OCI-LY3 (cell line): ENCODE measurements around the gene CLPSL2.

ENCODE experiments used
- H2AFZ ChIP-seq: fragments of 200-600, 300-600 bp; shearing (Covaris generic); 2 replicates; pipeline ENCODE4 v1.6.0; 2014; ENCODE audit warnings: antibody characterized with exemption, low read depth, low read length
- H3K27ac ChIP-seq: fragments of 200-600, 300-600 bp; sonication (generic); 2 replicates; pipeline ENCODE4 v1.5.1; 2014; ENCODE audit warnings: mild to moderate bottlenecking, low read length, moderate library complexity, mixed read lengths
- H3K27me3 ChIP-seq: fragments of 200-600, 300-600 bp; sonication (generic); 2 replicates; pipeline ENCODE4 v1.6.1; 2014; ENCODE audit warnings: low read depth, low read length, mixed read lengths
- H3K36me3 ChIP-seq: fragments of 200-600, 300-600 bp; sonication (generic); replicated peaks from 2 replicates; pipeline ENCODE3; 2014; ENCODE audit warnings: low read depth, low read length, mixed read lengths
- H3K4me1 ChIP-seq: fragments of 300-600, 200-600 bp; sonication (generic); 2 replicates; pipeline ENCODE4 v1.6.1; 2014; ENCODE audit warnings: low read length, mixed read lengths
- H3K4me2 ChIP-seq: fragments of 200-600, 300-600 bp; sonication (generic); 2 replicates; pipeline ENCODE4 v1.6.1; 2014; ENCODE audit warnings: low read length, mixed read lengths
- H3K4me3 ChIP-seq: fragments of 300-600, 200-600 bp; sonication (generic); 2 replicates; pipeline ENCODE4 v1.5.1; 2014; ENCODE audit warnings: antibody characterized with exemption, mild to moderate bottlenecking, low read length, moderate library complexity
- H3K79me2 ChIP-seq: fragments of 300-600, 200-600 bp; shearing (Covaris generic); 2 replicates; pipeline ENCODE4 v1.6.1; 2014; ENCODE audit warnings: mild to moderate bottlenecking, low read length, mixed read lengths
- H3K9ac ChIP-seq: fragments of 300-600, 200-600 bp; shearing (Covaris generic); 2 replicates; pipeline ENCODE4 v1.6.0; 2014; ENCODE audit warnings: mild to moderate bottlenecking, low read length, moderate library complexity
- H3K9me3 ChIP-seq: fragments of 200-600, 300-600 bp; shearing (Covaris generic); 2 replicates; pipeline ENCODE4 v1.6.1; 2014; ENCODE audit warnings: low read length, mixed read lengths; ENCODE audit not compliant: insufficient read depth
- H4K20me1 ChIP-seq: fragments of 200-600, 300-600 bp; sonication (generic); 2 replicates; pipeline ENCODE4 v1.6.1; 2016; ENCODE audit warnings: low read length, mixed read lengths; ENCODE audit not compliant: insufficient read depth
- CTCF ChIP-seq: fragments of 200-600, 300-600 bp; sonication (generic); IDR thresholded peaks from 2 replicates; pipeline ENCODE4 v1.5.1; 2014; ENCODE audit warnings: antibody characterized with exemption, low read length, low read depth
- EZH2phosphoT487 ChIP-seq: fragments of 200-600 bp; shearing (Covaris generic); IDR thresholded peaks from 2 replicates; pipeline ENCODE4 v1.6.1; 2018; ENCODE audit warnings: antibody characterized with exemption, mixed run types, low read depth

Gene CLPSL2

GRCh38 chr6:35798706-35799105 is 22.3 kb downstream of the CLPSL2 start:
- Histone ChIP-seq H3K27ac (no peak overlapping the region), H3K79me2 (no peaks in the 10 kb centered on the region), H3K4me3 (no peak overlapping the region), H4K20me1 (no peaks in the 10 kb centered on the region), H3K4me1 (no peaks in the 10 kb centered on the region), H3K27me3 (no peaks in the 10 kb centered on the region), H3K36me3 (no peaks in the 10 kb centered on the region), H3K9me3 (no peaks in the 10 kb centered on the region), H3K9ac (no peak overlapping the region), H2AFZ (no peak overlapping the region), H3K4me2 (no peak overlapping the region)
- TF ChIP-seq CTCF: no peak
- no peak for TF ChIP-seq EZH2phosphoT487

DNA sequence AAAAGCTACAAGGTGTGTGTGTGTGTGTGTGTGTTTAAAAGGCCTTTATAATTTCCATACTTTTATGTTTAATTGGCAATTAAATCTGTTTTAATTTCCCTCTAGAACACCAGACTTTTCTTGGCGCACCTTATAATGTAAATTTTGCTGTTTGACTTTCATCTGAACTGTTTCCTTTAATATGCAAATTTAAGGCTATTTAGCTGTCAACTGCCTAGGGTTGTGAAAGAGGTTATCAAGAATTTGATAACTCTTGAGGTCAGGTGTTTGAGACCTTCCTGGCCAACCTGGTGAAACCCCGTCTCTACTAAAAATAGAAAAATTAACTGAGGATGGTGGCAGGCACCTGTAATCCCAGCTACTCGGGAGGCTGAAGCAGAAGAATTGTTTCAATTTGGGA is 24.8 kb downstream of the CLPSL2 start:
- no peak overlapping the region for H3K4me3 ChIP-seq
- no peak for TF ChIP-seq CTCF
- TF ChIP-seq EZH2phosphoT487: no peak
- no peaks in the 10 kb centered on the region for H3K27me3 ChIP-seq
- H3K27ac ChIP-seq: no peak overlapping the region
- no peaks in the 10 kb centered on the region for H3K36me3 ChIP-seq
- H3K9me3 ChIP-seq: no peaks in the 10 kb centered on the region
- H3K9ac ChIP-seq: no peak overlapping the region
- H3K79me2 ChIP-seq: no peaks in the 10 kb centered on the region
- no peak overlapping the region for H2AFZ ChIP-seq
- no peaks in the 10 kb centered on the region for H4K20me1 ChIP-seq
- no peaks in the 10 kb centered on the region for H3K4me1 ChIP-seq
- H3K4me2 ChIP-seq: no peak overlapping the region

GRCh38 chr6:35804996-35805736 is 28.8 kb downstream of the CLPSL2 start, which contains the start of gene LHFPL5:
TSS of gene LHFPL5 (plus strand) at chr6:35805352. CDS start at chr6:35805671, 319 bp downstream.
- no peak within 1 kb of the TSS for H3K27ac ChIP-seq
- H3K9me3 ChIP-seq: no peaks in the 10 kb centered on the region
- 0 out of 2 replicates have a peak, but pooled peaks cover 2% of the 10 kb centered on the region for H3K27me3 ChIP-seq
- no peaks in the 10 kb centered on the region for H3K4me1 ChIP-seq
- no peak within 1 kb of the TSS for H2AFZ ChIP-seq
- H3K36me3 ChIP-seq: no peaks in the 10 kb centered on the region
- no peak within 1 kb of the TSS for H3K4me3 ChIP-seq
- H3K4me2 ChIP-seq: peak within 1 kb of the TSS; percentile 19; the same call in 1 of the 2 replicates
- H3K9ac ChIP-seq: no peak within 1 kb of the TSS
- no peaks in the 10 kb centered on the region for H3K79me2 ChIP-seq
- TF ChIP-seq CTCF (no peak), EZH2phosphoT487 (no peak)
- H4K20me1 ChIP-seq: no peaks in the 10 kb centered on the region

DNA sequence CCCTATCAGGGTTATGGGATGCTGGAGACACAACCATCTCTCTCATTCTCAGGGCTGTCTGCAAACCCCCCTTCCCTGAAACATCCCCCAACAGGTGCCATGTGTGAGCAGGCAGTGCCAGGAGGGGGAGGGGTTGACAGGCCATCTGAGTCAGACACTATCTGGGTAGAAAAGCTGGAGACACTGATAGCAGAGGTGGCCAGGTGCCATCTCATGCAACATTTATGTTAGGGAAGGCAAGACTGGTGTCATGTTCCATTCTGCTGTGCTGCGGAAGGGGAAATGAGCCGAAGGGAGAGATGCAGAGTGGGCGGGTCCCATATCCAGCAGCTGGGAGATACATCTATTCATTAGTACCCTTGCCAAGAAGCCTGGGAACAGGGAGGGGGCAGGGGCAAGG is 32.3 kb downstream of the CLPSL2 start:
- no peak overlapping the region for H3K4me3 ChIP-seq
- H3K4me2 ChIP-seq: no peak overlapping the region
- TF ChIP-seq EZH2phosphoT487 (no peak), CTCF (no peak)
- no peaks in the 10 kb centered on the region for H4K20me1 ChIP-seq
- H3K36me3 ChIP-seq: no peaks in the 10 kb centered on the region
- H3K27me3 ChIP-seq: 0 out of 2 replicates have a peak, but pooled peaks cover 2% of the 10 kb centered on the region
- H2AFZ ChIP-seq: no peak overlapping the region
- H3K27ac ChIP-seq: no peak overlapping the region
- H3K9me3 ChIP-seq: no peaks in the 10 kb centered on the region
- no peaks in the 10 kb centered on the region for H3K79me2 ChIP-seq
- peaks cover 5% of the 10 kb centered on the region; the same call in 1 of the 2 replicates for H3K4me1 ChIP-seq
- no peak overlapping the region for H3K9ac ChIP-seq
